DND-41 (cell line): ENCODE data around the gene ASH1L.
"Not testable (repeated sequence)": the region's sequence is repeated elsewhere in the genome, so short reads cannot be mapped to it uniquely, and the experiment has no call there.

Experiments used
- ATAC-seq: fragments of 200-7000 bp; cut with Tn5 transposase; 3 replicates; pipeline ENCODE4 v1.9.1; 2021; ENCODE audit warnings: low read depth; ENCODE audit not compliant: insufficient read depth
- DNase-seq: peaks from one replicate; pipeline ENCODE4 v3.0.0-alpha.2; 2020
- H2AFZ ChIP-seq: 2 replicates; pipeline ENCODE4 v1.6.0; 2012; ENCODE audit warnings: low read depth, low read length
- H3K27ac ChIP-seq: 2 replicates; pipeline ENCODE4 v1.5.1; 2012; ENCODE audit warnings: low read length, inconsistent platforms
- H3K27me3 ChIP-seq: fragments of 200-600 bp; sonication (generic); 2 replicates; pipeline ENCODE4 v1.6.0; 2012; ENCODE audit warnings: low read length, mild to moderate bottlenecking, inconsistent platforms; ENCODE audit not compliant: insufficient read depth, poor library complexity
- H3K36me3 ChIP-seq: 2 replicates; pipeline ENCODE4 v1.5.1; 2012; ENCODE audit warnings: low read length, inconsistent platforms; ENCODE audit not compliant: insufficient read depth
- H3K4me1 ChIP-seq: 2 replicates; pipeline ENCODE4 v1.5.1; 2012; ENCODE audit warnings: mild to moderate bottlenecking, low read length; ENCODE audit not compliant: insufficient read depth
- H3K4me2 ChIP-seq: 2 replicates; pipeline ENCODE4 v1.6.0; 2012; ENCODE audit warnings: mild to moderate bottlenecking, moderate library complexity, low read length, inconsistent platforms; ENCODE audit not compliant: insufficient read depth
- H3K4me3 ChIP-seq, 2 experiments: fragments of 200-600 bp in 1 of 2; shearing (Covaris generic) in 1 of 2; 2 replicates each; pipeline ENCODE4 v1.5.1; 2012 to 2016; ENCODE audit warnings: inconsistent platforms in 2 of 2, low read length in 2 of 2, mild to moderate bottlenecking in 2 of 2, low read depth in 1 of 2, moderate library complexity in 1 of 2
- H3K79me2 ChIP-seq: 2 replicates; pipeline ENCODE4 v1.6.0; 2012; ENCODE audit warnings: low read length, inconsistent platforms; ENCODE audit not compliant: insufficient read depth
- H3K9ac ChIP-seq: 2 replicates; pipeline ENCODE4 v1.6.0; 2012; ENCODE audit warnings: low read depth, mild to moderate bottlenecking, inconsistent platforms, low read length, moderate library complexity
- H3K9me3 ChIP-seq: 2 replicates; pipeline ENCODE4 v1.5.1; 2012; ENCODE audit warnings: low read length, moderate library complexity, mild to moderate bottlenecking, inconsistent platforms; ENCODE audit not compliant: insufficient read depth, severe bottlenecking
- H4K20me1 ChIP-seq: 2 replicates; pipeline ENCODE4 v1.6.0; 2012; ENCODE audit warnings: low read length; ENCODE audit not compliant: insufficient read depth
- EZH2 ChIP-seq: IDR thresholded peaks from 3 replicates; pipeline ENCODE4 v1.6.1; 2012; ENCODE audit warnings: borderline replicate concordance, low read depth, mild to moderate bottlenecking, moderate library complexity, low read length, inconsistent platforms; ENCODE audit not compliant: severe bottlenecking
- TF ChIP-seq, protein P1 (sequence below): IDR thresholded peaks from 2 replicates; pipeline ENCODE4 v1.5.1; 2012; ENCODE audit warnings: borderline replicate concordance, low read length, moderate library complexity, mild to moderate bottlenecking; ENCODE audit not compliant: poor library complexity, severe bottlenecking; ENCODE audit errors: extremely low read depth

ASH1L gene

DNA sequence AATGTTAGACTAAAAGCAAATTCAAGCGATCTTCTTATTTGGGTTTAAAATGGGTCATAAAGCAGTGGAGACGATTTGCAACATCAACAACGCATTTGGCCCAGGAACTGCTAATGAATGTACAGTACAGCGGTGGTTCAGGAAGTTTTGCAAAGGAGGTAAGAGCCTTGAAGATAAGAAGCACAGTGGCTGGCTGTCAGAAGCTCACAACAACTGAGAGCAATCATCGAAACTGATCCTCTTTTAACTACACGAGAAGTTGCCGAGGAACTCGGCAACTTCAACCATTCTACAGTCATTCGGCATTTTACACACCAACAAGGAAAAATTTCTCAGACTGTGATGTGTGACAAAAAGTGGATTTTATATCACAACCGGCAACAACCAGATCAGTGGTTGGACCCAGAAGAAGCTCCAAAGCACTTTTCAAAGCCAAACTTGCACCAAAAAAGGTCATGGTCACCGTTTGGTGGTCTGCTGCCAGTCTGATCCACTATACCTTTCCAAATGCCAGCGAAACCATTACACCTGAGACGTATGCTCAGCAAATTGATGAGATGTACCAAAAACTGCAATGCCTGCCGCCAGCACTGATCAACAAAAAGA is 47.9 kb downstream of the ASH1L start:
- H3K79me2 ChIP-seq, result peaks cover 95% of the 10 kb centered on the region
- H3K27me3 ChIP-seq, result no peaks in the 10 kb centered on the region
- H2AFZ ChIP-seq, result no peak overlapping the region
- no peaks in the 10 kb centered on the region; the same call in 1 of the 2 replicates for H3K4me1 ChIP-seq
- no peak overlapping the region for H3K4me3 ChIP-seq
- TF ChIP-seq EZH2, result no peak
- TF ChIP-seq, protein P1, sequence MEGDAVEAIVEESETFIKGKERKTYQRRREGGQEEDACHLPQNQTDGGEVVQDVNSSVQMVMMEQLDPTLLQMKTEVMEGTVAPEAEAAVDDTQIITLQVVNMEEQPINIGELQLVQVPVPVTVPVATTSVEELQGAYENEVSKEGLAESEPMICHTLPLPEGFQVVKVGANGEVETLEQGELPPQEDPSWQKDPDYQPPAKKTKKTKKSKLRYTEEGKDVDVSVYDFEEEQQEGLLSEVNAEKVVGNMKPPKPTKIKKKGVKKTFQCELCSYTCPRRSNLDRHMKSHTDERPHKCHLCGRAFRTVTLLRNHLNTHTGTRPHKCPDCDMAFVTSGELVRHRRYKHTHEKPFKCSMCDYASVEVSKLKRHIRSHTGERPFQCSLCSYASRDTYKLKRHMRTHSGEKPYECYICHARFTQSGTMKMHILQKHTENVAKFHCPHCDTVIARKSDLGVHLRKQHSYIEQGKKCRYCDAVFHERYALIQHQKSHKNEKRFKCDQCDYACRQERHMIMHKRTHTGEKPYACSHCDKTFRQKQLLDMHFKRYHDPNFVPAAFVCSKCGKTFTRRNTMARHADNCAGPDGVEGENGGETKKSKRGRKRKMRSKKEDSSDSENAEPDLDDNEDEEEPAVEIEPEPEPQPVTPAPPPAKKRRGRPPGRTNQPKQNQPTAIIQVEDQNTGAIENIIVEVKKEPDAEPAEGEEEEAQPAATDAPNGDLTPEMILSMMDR, result no peak
- H3K36me3 ChIP-seq, result peaks cover 40% of the 10 kb centered on the region
- DNase-seq (no peak), ATAC-seq (no peak)
- H3K9ac ChIP-seq, result no peak overlapping the region
- no peak overlapping the region for H3K27ac ChIP-seq
- no peak overlapping the region for H3K4me2 ChIP-seq
- no peaks in the 10 kb centered on the region for H3K9me3 ChIP-seq
- peaks cover 29% of the 10 kb centered on the region for H4K20me1 ChIP-seq

DNA sequence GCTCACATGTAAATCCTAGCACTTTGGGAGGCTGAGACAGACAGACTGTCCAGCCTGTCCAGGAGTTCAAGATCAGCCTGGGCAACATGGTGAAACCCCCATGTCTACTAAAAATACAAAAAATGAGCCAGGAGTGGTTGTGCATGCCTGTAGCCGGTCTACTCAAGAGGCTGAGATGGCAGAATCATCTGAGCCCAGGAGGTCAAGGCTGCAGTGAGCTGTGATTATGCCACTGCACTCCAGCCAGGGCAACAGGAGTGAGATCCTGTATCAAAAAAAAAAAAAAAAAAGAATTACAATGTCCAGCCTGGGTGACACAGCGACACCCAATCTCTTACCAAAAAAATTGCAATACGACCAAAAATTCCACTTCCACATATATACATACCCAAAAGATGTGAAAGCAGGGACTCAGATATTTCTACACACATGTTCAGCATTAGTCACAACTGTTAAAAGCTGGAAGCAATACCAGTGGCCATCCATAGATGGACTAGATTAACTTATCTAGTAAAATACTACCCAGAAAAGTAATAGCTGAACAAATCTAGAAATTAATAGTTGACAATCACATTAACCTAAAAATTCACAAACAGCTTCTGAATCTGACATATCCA is 49.2 kb downstream of the ASH1L start:
- H3K4me3 ChIP-seq, result no peak overlapping the region
- H3K36me3 ChIP-seq, result peaks cover 34% of the 10 kb centered on the region
- no peak for TF ChIP-seq EZH2
- TF ChIP-seq, protein P1, result no peak
- H3K27ac ChIP-seq, result no peak overlapping the region
- no peak overlapping the region for H2AFZ ChIP-seq
- peaks cover 29% of the 10 kb centered on the region for H4K20me1 ChIP-seq
- no peak overlapping the region for H3K4me2 ChIP-seq
- peaks cover 97% of the 10 kb centered on the region for H3K79me2 ChIP-seq
- DNase-seq, result no peak
- H3K9me3 ChIP-seq, result no peaks in the 10 kb centered on the region
- no peaks in the 10 kb centered on the region for H3K4me1 ChIP-seq
- ATAC-seq, result no peak
- no peaks in the 10 kb centered on the region for H3K27me3 ChIP-seq
- no peak overlapping the region for H3K9ac ChIP-seq

DNA sequence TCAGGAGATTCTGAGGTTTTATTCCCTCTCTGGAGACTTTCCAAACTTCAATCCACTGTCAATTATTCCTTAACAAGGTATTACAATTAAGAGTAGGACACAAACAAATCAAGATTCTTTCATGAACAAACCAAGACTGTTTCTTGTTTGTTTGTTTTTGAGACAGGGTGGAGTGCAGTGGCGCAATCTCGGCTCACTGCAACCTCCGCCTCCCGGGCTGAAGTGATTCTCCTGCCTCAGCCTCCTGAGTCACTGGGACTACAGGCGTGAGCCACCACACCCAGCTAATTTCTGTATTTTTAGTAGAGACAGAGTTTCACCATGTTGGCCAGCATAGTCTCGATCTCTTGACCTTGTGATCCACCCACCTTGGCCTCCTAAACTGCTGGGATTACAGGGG is 51.2 kb downstream of the ASH1L start:
- not testable (repeated sequence) for H3K4me1 ChIP-seq, DNase-seq, H3K27me3 ChIP-seq, H3K9me3 ChIP-seq, H3K4me3 ChIP-seq, H3K9ac ChIP-seq, H3K27ac ChIP-seq, H2AFZ ChIP-seq, H3K4me2 ChIP-seq, ATAC-seq
- Histone ChIP-seq H3K36me3 (peaks cover 28% of the 10 kb centered on the region), H3K79me2 (peaks cover 99% of the 10 kb centered on the region), H4K20me1 (peaks cover 25% of the 10 kb centered on the region)

DNA sequence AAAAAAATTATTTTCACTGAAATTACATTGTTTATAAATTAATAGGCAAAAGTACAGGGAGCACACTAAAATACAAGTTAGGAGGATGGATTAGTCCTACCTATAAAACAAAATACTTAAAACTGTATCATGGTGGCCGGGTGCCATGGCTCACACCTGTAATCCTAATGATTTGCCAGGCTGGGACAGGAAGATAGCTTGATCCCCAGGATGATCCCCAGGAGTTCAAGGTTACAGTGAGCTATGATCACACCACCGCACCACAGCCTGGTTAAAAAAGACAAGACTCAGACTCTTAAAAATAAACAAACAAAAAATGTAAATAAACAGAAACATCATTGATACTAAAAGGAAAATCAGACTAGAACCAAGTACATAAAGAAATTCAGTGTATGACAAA is 53.5 kb downstream of the ASH1L start:
- no peak overlapping the region for H3K4me3 ChIP-seq
- H3K4me1 ChIP-seq, result no peaks in the 10 kb centered on the region
- peaks cover 95% of the 10 kb centered on the region for H3K79me2 ChIP-seq
- TF ChIP-seq, protein P1, result no peak
- no peak for TF ChIP-seq EZH2
- H3K27ac ChIP-seq, result no peak overlapping the region
- H3K36me3 ChIP-seq, result peaks cover 20% of the 10 kb centered on the region
- H3K27me3 ChIP-seq, result no peaks in the 10 kb centered on the region
- peaks cover 13% of the 10 kb centered on the region for H4K20me1 ChIP-seq
- no peak for DNase-seq
- H3K9me3 ChIP-seq, result no peaks in the 10 kb centered on the region
- no peak overlapping the region for H3K4me2 ChIP-seq
- H2AFZ ChIP-seq, result no peak overlapping the region
- no peak overlapping the region for H3K9ac ChIP-seq
- no peak for ATAC-seq
